Midbrain (tissue), 1 donor: ENCODE measurements around the gene CAPN11.
"Not testable (repeated sequence)": the region's sequence is repeated elsewhere in the genome, so short reads cannot be mapped to it uniquely, and the experiment has no call there.

ENCODE experiments used
- DNase-seq: peaks from one replicate; lab custom pipeline; 2025; lab: John Stamatoyannopoulos, UW

CAPN11 gene

DNA sequence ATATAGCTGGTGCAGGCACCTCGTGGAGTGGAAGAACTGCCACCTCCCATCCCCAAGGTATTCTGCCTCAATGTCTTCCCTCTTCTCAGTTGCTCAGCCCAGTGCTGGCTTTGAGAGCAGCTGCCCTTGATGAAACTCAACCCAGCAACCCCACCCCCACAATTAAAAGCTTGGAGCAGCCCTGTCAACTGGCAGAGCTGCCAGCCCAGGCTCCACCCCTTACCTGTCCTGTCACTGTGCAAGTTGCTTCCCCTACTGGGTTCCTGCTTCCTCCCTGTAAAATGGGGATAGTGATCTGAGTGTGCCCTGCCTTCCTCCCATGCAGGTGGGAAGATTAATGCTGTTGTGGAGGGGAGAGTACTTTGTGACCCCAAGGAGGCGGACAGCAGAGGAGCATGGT, 26.7 kb upstream of the CAPN11 start:
- DNase-seq: no peak

DNA sequence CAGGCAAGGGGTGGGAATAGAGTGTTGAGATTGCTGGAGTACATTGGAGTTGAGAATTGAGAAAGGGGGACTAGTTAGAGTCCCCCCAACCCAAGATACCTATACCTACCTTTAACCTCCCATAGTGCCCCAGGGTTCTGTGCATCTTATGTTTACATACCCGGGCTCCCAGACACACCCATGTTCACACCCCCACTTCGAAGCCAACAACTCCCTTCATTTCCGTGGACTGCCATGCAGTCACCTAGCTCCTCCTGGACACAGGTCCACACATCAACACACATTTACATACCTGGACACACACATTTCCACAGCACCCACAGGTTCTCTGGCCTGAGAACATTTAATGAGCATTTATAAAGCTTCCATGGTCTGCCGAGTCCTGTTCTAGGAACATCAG, 26.1 kb upstream of the CAPN11 start:
- no peak for DNase-seq

DNA sequence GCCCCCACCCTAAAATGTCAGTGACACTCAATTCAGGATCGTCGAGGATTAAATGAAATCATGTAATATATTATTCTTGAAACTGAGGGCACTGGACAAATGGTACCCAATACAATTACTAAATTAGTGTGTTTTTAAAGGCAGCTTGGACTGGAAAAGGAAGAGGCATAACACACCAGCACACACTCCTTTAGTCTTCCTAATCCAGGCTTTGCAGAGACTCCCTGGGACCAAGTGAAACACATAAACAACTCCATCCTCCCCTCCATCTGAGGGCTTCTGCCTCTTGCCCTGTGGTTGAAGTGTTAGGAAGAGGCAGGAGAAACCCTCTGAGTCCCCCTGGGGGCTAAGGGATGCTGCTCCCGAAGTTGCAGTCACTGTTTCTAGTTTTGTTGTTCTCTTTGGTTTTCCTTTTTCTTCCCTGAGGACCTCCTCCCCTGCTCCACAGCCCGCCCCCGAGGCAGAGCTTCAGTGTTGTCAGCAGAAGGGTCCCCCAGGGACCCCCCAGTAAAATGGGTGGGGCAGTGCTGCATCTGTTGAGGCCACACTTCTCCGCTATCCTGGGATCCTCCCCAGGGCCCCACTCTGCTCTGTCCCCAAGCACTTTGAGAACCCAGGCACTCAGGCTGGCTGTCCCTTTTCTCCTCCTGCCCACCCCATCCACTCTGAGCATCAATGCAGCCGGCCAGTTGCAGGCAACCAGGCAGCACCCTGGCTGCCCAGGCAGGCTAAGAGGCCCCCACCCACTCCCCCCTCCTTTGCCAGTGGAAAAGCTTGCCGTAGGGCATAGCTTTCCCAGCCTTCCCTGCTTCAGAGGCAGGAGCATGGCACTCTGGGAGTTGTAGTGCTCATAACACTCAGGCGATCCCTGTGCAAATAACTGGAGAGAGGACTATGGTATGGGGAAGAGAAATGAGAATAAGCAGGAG, 25.4 kb upstream of the CAPN11 start:
- DNase-seq: peak; percentile 72

DNA sequence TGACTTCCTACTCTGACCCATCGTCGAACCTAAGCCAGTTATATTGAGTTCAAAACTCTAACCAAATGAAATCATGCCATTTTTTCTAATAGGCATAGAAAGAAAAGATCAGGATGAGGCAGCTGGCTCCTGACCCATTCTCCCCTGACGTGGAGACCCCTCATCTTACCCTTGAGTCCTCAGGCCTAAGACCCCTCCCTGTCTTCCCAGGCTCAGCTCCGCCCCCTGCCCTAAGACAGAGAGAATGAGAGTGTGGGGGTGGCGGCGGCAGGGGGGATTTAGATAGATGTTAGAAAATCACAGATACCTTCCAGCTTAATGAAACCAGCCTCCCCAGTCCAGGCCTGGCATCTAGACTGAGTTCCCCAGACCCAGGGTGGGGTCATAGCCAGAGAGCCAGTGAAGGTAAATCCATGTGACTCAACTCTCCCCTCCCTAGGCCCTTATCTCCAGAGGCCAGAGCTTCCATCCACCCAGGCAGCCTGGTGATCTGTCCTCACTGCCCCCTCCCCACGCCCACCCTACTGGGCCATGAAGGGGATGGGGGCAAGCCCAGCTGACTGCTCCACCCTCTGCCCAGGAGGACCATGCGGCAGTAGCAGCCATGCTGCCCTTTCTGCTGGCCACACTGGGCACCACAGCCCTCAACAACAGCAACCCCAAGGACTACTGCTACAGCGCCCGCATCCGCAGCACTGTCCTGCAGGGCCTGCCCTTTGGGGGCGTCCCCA, 24.5 kb upstream of the CAPN11 start:
- DNase-seq: no peak

DNA sequence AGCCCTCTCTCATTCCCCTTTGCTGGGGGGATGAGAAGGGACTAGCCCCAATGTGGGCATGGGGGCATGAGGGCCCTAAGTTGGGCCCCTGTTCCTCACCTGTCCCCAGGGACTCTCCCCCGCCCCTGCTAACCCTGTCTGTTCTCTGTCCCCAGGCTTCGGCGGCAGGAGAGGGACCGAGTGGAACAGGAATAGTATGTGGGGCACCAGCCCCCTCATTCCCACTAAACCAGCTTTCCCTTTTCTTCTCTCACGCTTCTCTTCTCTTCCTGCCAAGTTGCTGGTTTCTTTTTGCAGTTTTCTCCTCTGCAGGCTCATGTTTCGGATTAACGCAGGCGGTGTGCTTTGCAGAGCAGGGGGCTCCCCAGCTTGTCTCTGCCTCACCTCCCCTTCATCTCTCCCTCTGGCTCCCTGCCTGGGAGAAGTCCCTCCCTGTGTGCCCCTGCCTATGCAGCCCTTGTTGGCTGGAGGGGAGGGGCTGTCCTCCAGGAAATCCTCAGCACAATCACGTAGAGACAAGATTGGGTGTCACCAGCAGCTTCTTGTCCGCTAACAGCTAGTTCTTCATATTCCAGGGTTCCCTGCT, 23.4 kb upstream of the CAPN11 start:
- DNase-seq: no peak

DNA sequence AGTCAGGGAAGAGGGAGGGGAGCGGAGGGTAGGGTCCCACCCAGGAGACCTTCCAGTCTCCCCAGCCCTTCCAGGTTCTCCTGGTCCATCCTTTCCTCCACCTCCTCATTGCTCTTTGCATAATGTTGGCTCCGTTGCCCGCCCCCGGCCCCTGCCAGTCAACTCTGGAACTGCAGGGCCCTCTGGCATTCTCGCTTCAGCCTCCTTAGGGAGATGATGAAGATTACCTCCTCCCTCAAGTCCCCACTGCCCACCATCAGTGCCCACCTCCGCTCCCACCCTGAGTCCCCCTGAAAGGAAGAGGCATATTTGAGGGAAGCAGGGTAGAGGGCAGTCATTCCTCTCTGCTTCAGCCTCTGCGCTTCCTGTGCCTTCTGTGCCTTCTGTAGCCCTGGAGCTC, 22.7 kb upstream of the CAPN11 start:
- no peak for DNase-seq

DNA sequence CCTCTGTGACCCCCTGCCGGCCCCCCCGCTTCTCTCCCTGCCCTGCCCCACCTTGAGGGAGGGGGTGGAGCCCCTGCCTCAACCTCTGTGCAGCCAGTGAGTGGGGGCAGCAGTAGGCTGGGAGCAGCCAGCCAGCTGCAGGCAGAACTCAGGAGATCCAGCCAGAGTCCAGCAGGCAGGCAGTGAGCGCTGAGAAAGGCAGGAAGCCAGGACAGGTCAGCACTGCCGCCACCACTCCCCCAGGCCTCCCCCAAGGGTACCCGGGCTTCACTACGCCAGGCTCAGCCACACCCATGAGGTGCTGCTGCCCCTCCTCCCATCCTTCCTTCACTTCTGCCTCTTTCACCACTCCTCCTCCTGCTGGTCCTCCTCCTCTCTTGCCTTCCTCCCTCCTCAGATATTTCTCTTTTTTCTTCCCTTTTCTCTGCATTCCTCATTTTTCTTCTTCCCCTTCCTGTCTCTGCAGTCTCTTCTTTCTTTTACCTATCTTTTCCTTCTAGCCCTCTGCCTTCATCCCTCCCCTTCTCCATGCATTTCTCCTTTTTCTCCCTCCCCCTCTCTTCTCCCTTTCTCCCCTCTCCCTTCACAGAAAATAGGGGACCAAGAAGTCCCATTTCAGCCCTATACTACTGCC, 19.8 kb upstream of the CAPN11 start:
- DNase-seq: no peak

DNA sequence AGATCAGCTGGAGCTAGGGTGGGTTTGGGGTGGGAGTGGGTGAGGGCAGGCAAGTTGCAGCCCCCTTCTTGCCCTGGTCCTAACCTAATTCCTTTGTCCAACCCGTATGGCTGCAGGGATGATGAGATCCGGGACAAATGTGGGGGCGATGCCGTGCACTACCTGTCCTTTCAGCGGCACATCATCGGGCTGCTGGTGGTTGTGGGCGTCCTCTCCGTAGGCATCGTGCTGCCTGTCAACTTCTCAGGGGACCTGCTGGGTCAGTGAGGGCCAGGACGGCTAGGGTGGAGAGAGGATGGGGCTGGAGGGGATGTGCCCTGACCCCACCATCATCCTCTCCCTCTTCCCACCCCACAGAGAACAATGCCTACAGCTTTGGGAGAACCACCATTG, 19.3 kb upstream of the CAPN11 start:
- DNase-seq: no peak

DNA sequence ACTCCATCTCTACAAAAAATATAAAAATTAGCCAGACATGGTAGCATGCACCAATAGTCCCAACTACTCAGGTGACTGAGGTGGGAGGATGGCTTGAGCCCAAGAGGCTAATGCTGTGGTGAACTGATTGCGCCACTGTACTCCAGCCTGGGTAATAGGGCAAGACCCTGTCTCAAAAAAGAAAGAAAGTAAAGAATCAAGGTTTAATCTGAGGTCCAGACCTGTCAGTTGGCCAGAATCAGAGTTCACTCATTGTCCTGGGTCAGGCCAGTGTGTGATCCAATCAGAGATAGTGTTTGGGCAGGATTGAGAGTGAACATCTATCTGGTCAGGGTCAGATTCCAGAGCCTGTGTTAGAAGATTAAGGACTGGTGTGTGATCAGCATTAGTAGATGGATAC, 15.8 kb upstream of the CAPN11 start:
- no peak for DNase-seq

DNA sequence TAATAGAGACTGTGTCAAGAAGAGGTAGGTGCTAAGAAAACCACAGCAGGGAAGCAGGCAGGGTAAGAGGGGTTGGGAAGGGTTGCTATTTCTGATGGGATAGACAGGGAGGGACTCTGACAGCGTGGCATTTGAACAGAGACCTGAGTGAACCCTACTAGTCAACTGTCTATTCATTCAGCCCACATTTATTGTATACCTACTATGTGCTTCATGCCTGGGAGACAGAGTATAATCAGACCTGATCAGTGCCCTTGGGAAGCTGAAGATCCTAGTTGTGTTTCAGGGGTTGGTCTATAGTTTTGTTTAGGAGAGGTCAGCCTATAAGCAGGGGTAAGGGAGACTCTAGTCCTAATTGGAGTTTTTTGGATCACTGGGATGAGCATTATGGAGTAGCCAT, 14.9 kb upstream of the CAPN11 start:
- no peak for DNase-seq

DNA sequence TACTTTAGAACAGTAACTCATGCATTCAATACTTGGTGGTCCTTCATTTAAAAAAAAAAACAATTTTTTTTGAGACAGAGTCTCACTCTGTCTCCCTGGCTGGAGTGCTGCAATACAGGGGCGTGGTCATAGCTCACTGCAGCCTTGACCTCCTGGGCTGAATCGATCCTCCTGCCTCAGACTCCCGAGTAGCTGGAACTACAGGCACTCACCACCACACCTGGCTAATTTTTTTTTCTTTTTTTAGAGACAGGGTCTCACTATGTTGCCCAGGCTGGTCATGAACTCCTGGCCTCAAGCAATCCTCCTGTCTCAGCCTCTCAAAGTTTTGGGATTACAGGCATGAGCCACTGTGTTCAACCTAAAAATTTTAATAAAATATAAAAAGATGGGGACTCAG, 14.1 kb upstream of the CAPN11 start:
- not testable (repeated sequence) for DNase-seq

DNA sequence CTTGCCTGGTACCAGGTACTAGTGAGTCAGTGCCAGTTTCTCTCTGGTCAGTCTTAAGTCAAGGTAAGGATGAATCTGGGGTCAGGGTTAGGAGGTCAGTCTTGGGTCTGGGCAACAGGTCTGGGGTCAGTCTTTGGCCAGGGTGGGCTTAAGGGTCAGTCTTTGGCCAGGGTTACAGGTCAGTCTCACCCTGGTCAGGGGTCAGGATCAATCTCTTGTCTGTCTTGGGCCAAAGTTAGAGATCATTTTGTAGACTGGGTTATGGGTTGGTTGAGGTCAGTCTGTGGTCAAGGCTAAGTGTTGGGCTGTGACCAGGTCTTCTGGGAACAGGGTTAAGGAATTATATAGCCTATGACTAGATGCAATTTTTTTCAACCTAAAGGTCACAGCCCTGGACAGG, 12.8 kb upstream of the CAPN11 start:
- DNase-seq: no peak

DNA sequence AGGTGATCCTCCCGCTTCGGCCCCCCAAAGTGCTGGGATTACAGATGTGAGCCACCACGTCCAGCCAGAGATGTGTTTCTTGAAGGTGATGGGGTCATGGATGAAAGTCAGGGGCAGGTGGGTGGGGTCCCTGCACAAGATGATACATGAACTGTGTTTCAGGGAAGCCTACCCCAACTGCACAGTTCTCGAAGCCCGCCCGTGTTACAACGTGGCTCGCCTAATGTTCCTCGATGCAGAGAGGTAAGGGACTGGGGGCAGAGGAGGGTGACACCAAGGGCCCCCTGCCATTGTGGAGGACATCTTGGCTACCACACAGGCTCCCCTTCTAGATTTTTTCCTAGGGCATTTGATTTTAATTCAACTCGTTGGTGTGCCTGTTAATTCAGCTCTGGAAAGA, 11.9 kb upstream of the CAPN11 start:
- DNase-seq: no peak

DNA sequence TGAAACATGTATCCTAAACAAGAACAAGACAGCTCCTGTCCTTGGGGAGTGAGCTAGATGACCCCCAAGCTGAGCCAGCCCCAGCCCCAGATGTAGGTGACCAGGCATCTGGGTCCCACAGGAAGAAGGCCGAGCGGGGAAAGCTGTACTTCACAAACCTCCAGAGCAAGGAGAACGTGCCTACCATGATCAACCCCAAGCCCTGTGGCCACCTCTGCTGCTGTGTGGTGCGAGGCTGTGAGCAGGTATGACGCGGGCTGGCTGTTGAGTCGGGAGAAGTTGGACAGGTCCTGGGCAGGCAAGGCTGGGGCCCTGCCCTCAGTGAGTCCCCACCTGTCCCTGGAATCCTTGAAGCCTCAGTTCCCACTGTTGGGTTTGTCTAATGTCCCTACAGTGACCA, 11.4 kb upstream of the CAPN11 start:
- DNase-seq: no peak

DNA sequence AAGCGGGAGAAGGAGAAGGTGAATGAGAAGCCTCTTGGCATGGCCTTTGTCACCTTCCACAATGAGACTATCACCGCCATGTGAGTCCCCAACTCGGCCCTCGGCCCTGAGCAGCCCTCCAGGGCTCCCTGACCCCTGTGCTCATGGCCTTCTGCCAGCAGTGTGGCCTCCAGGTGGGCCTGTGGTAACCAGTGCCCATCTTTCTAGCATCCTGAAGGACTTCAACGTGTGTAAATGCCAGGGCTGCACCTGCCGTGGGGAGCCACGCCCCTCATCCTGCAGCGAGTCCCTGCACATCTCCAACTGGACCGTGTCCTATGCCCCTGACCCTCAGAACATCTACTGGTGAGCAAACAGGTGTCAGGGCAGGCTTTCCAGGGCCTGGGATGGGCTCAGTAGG, 10.3 kb upstream of the CAPN11 start:
- no peak for DNase-seq

DNA sequence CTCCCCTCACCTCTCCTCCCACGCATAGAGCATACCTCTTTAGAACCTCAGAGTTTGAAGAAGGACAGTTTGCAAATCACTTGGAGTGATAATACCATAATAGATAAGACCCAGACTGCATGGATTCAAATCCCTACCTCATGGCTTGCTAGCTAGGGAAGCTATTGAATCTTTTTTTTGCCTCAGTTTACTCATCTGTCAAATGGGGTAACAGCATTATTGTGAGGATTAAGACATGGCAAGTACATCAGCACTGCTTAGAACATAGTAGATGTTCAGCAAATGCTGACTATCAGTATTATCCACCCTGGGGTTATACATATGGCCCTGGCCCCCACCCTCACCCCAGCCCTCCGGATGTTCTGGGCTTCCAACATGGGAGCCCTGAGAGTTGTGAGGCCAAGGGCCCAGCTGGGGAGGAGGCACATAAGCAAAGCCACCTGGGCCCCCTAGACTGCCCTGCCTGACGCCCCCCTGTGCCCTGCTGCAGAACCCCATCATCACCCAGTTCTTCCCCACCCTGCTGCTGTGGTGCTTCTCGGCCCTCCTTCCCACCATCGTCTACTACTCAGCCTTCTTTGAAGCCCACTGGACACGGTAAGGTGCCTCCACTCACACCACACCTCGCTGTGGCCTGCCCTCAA, 9.1 kb upstream of the CAPN11 start:
- no peak for DNase-seq

DNA sequence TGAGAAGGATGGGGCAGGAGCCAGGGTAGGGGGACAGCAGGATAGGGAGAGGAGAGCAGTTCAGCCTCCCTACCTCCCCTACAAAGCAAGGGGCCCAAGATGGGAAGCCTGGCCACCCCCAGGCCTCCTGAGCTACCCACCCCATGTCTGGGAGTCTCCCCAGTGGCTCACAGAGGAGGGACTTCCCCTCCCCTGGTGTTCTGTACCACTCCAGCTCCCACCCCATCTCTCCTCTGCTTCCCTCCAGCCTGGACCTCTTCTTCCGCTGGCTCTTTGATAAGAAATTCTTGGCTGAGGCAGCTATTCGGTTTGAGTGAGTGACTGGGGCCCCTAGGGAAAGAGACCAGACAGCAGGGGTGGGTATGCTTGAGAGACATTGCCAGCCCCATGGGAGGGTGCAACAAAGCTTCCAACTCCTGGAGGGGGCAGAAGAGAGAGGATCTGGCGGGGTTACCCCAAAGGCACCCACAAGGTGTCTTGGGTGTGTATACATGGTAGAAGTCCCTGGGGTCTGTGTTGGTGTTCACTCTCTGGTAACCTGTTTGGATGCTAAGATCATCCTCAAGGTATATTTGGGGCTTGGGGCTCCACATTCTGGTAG, 8.2 kb upstream of the CAPN11 start:
- no peak for DNase-seq

DNA sequence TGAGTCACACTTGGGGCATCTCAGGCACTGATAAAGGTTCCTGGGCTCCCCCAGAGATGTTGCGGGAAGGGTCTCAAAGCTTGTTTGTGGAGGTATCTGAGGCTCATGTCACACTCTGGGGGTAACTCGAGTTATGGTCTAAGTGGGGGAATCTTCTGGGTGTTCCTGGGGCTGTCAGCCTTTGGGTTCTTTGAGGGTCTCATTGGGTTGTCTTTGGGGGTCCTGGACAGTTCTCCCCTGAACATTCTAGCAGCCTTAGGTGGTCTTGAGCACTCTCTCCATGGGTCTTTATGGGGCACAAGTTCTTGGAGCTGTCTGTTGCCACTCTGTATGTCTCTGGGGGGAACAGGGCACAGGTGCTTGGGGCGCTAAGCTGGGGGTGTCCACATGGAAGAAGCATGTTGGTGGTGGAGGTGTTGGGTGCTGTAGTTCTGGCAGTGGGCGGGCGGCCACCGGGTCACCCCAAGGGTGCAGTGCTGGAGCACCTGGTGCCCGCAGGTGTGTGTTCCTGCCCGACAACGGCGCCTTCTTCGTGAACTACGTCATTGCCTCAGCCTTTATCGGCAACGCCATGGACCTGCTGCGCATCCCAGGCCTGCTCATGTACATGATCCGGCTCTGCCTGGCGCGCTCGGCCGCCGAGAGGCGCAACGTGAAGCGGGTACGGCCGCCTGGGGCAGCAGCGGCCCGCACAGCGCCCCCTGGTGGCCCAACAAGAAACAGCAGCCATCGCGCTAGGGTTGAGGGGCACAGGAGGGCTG, 7.1 kb upstream of the CAPN11 start:
- DNase-seq: peak; percentile 61

DNA sequence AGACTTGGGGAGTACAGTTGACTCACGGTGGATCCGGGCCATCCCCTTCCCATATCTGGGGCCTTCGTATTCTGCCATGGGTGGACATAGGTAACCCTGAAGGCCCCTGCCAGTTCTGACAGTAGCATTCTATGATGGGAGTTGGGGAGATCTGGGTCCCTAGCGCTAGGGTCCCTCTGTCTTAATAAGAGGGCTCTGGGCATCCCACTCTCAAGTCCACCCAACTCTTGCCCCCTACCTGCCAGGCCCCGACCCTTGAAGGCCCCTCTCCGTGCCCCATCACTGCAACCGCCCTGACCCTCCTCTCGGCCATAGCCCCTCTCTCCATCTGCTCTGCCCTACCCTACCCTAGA, 6.5 kb upstream of the CAPN11 start:
- no peak for DNase-seq

DNA sequence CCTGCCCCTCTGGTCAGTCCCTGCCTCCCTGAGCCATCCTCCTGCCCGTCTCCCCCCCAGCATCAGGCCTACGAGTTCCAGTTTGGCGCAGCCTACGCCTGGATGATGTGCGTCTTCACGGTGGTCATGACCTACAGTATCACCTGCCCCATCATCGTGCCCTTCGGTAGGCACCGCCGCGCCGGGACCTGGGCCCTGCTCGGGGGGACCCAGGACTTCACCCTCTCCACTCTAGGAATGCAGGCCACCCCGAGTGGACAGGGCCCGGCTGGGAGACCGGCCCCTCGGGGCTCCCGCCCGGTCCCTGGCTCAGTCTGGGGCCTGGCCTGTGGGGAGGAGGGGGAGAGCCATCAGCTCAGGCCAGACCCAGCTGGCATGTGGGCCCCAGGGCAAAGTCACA, 6.1 kb upstream of the CAPN11 start:
- no peak for DNase-seq

DNA sequence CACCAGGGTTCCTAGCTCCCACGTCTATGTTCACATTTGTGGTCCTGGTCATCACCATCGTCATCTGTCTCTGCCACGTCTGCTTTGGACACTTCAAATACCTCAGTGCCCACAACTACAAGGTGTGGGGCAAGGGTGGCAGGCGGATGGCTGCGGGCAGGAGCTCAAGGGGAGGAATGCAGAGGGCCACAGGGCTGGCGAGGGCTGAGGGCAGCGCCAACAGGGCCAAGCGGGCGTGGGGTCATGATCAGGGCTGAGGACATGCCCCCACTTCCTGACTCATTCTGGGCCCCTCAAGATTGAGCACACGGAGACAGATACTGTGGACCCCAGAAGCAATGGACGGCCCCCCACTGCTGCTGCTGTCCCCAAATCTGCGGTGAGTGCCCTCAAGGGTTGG, 4.6 kb upstream of the CAPN11 start:
- DNase-seq: no peak
